ENCODE measurements around the gene CHRNA1.

GRCh38 chr2:174798801-174799200 is 34.5 kb upstream of the CHRNA1 start:
- TF ChIP-seq CTCF (IDR thresholded peaks at IDR 0.05; ENCODE audit: insufficient read depth, low read length, poor library complexity, severe bottlenecking) (no peak), EZH2phosphoT487 (conservative IDR thresholded peaks at IDR 0.05; ENCODE audit: low read length) (no peak)

Measured in SU-DHL-6 (cell line).